Endothelial cell of umbilical vein (primary cell): Measurements from ENCODE around the gene GIPC1. TPM values are rescaled to one million over a fixed set of nuclear protein-coding genes. Genes with fewer than 3 reads are reported as not detected.

ENCODE experiments used
- BruUV-seq: library from RNA; stranded (reverse); fragments of 400-500 nt; replicated peaks from 2 replicates; lab custom pipeline; 2021; lab: Mats Ljungman, UMichigan
- CTCF ChIA-PET: fragments of 300-600, 350-600 bp; sonication (Branson Sonifier 250); formaldehyde crosslinking; loops from one replicate; lab custom pipeline; 2021; ENCODE audit warnings: antibody characterized with exemption, inconsistent platforms; lab: Charles Lee
- POLR2A ChIA-PET: fragments of 300-600, 350-600 bp; sonication (Branson Sonifier 250); formaldehyde crosslinking; loops from one replicate; lab custom pipeline; 2021; ENCODE audit warnings: antibody characterized with exemption, inconsistent platforms; lab: Charles Lee
- DNase-seq: peaks from one replicate; pipeline ENCODE4 v3.0.0-alpha.2; 2011; ENCODE audit warnings: low read depth, low spot score
- FAIRE-seq: peaks from 2 replicates; lab custom pipeline; 2011; peaks lifted over from hg19 to GRCh38; lab: Jason Lieb, UNC
- H2AFZ ChIP-seq: 2 replicates; pipeline ENCODE4 v1.6.0; 2012; ENCODE audit warnings: low read depth, low read length, control low read depth, inconsistent platforms
- H3K27ac ChIP-seq: 2 replicates; pipeline ENCODE4 v1.5.1; 2011; ENCODE audit warnings: low read depth, mild to moderate bottlenecking, control low read depth, low read length, moderate library complexity; ENCODE audit not compliant: insufficient read depth
- H3K27me3 ChIP-seq, 2 experiments: 2 replicates each; pipeline versions ENCODE4 v1.6.0 to v1.6.1; 2011; ENCODE audit warnings: low read length in 2 of 2, mixed read lengths in 1 of 2; ENCODE audit not compliant: control insufficient read depth in 2 of 2, insufficient read depth in 2 of 2
- H3K36me3 ChIP-seq, 2 experiments: 2 replicates in 1 of 2; 3 replicates in 1 of 2; pipeline ENCODE4 v1.5.1; 2011; ENCODE audit warnings: low read length in 2 of 2, mild to moderate bottlenecking in 1 of 2, moderate library complexity in 1 of 2; ENCODE audit not compliant: control insufficient read depth in 2 of 2, insufficient read depth in 2 of 2; ENCODE audit errors: extremely low read depth in 1 of 2
- H3K4me1 ChIP-seq: 3 replicates; pipeline ENCODE4 v1.5.1; 2011; ENCODE audit warnings: mild to moderate bottlenecking, low read length; ENCODE audit not compliant: control insufficient read depth, insufficient read depth; ENCODE audit errors: extremely low read depth
- H3K4me2 ChIP-seq: 2 replicates; pipeline ENCODE4 v1.6.1; 2011; ENCODE audit warnings: low read length, control low read depth, mixed read lengths; ENCODE audit not compliant: insufficient read depth
- H3K4me3 ChIP-seq, 3 experiments: fragments of 200-600 bp in 1 of 3; sonication (generic), shearing (Covaris generic) in 1 of 3; replicated peaks in 1 of 3; 2 replicates each; pipeline ENCODE4 v1.5.1; 2011 to 2016; ENCODE audit warnings: control low read depth in 3 of 3, low read length in 3 of 3, mild to moderate bottlenecking in 2 of 3, inconsistent platforms in 1 of 3, low read depth in 1 of 3, moderate library complexity in 1 of 3; ENCODE audit not compliant: insufficient read depth in 1 of 3
- H3K79me2 ChIP-seq: 2 replicates; pipeline ENCODE4 v1.6.0; 2012; ENCODE audit warnings: low read length, inconsistent platforms; ENCODE audit not compliant: control insufficient read depth, insufficient read depth
- H3K9ac ChIP-seq: replicated peaks from 2 replicates; pipeline ENCODE3; 2011; ENCODE audit warnings: low read length, control low read depth; ENCODE audit not compliant: insufficient read depth; ENCODE audit errors: extremely low read depth
- H3K9me1 ChIP-seq: replicated peaks from 3 replicates; pipeline ENCODE4 v1.6.0; 2011; ENCODE audit warnings: mild to moderate bottlenecking, low read length; ENCODE audit not compliant: control insufficient read depth, insufficient read depth; ENCODE audit errors: extremely low read depth
- H3K9me3 ChIP-seq: replicated peaks from 2 replicates; pipeline ENCODE4 v1.5.1; 2012; ENCODE audit warnings: low read length, inconsistent platforms; ENCODE audit not compliant: control insufficient read depth, insufficient read depth
- H4K20me1 ChIP-seq: replicated peaks from 2 replicates; pipeline ENCODE3; 2011; ENCODE audit warnings: mild to moderate bottlenecking, low read length; ENCODE audit not compliant: control insufficient read depth, insufficient read depth; ENCODE audit errors: extremely low read depth
- CTCF ChIP-seq, 2 donors: IDR thresholded peaks; 1 replicate in 1 of 2; 2 replicates in 1 of 2; pipeline ENCODE4 v1.5.1; 2011; ENCODE audit warnings: low read length in 2 of 2, mild to moderate bottlenecking in 2 of 2, moderate library complexity in 2 of 2, control low read depth in 1 of 2, inconsistent platforms in 1 of 2, low read depth in 1 of 2; ENCODE audit not compliant: insufficient read depth in 1 of 2; ENCODE audit errors: extremely low read depth in 1 of 2
- EZH2 ChIP-seq: IDR thresholded peaks from 2 replicates; pipeline ENCODE4 v1.6.1; 2012; ENCODE audit warnings: borderline replicate concordance, low read depth, mild to moderate bottlenecking, moderate library complexity, low read length, inconsistent platforms; ENCODE audit not compliant: severe bottlenecking
- FOS ChIP-seq: IDR thresholded peaks from 2 replicates; pipeline ENCODE4 v1.6.1; 2011; ENCODE audit warnings: mild to moderate bottlenecking, low read length, moderate library complexity, borderline replicate concordance; ENCODE audit not compliant: insufficient read depth
- GATA2 ChIP-seq: IDR thresholded peaks from 2 replicates; pipeline ENCODE4 v1.7.0; 2011; ENCODE audit warnings: low read depth, mild to moderate bottlenecking, moderate library complexity, mixed read lengths, low read length; ENCODE audit not compliant: insufficient read length, insufficient read depth
- JUN ChIP-seq: IDR thresholded peaks from 2 replicates; pipeline ENCODE4 v1.6.1; 2011; ENCODE audit warnings: borderline replicate concordance, low read depth; ENCODE audit not compliant: insufficient read length, insufficient read depth
- MAX ChIP-seq: IDR thresholded peaks from 2 replicates; pipeline ENCODE4 v1.6.1; 2011; ENCODE audit not compliant: insufficient read depth, insufficient read length
- MYC ChIP-seq: IDR thresholded peaks from one replicate; pipeline ENCODE4 v1.6.1; 2011; ENCODE audit warnings: mild to moderate bottlenecking, low read depth, low read length
- POLR2A ChIP-seq: IDR thresholded peaks from 2 replicates; pipeline ENCODE4 v1.6.1; 2012; ENCODE audit warnings: low read depth, mild to moderate bottlenecking, control low read depth, low read length
- POLR2AphosphoS5 ChIP-seq: IDR thresholded peaks from 2 replicates; pipeline ENCODE4 v1.6.1; 2012; ENCODE audit warnings: low read depth, mild to moderate bottlenecking, control low read depth, low read length, moderate library complexity; ENCODE audit not compliant: insufficient read depth
- dilution Hi-C: fragments of 300-500 bp; cut with MboI; formaldehyde crosslinking; loops from one replicate; pipeline ENCODE4 v1.15.0; 2019; ENCODE audit warnings: low sequenced_read_pairs; ENCODE audit not compliant: extremely low pct_ligation_motif_present
- intact Hi-C: fragments of 100-400 bp; cut with micrococcal nuclease; formaldehyde crosslinking; loops from one replicate; pipeline ENCODE4 v1.10.0; 2022
- polyA plus RNA-seq, 4 experiments: library from polyadenylated mRNA; depleted of rRNA in 3 of 4; stranded (reverse) in 3 of 4; unstranded in 1 of 4; fragments of >200 nt; gene quantifications; 2 replicates each; pipeline versions ENCODE4 v1.2.1 to v1.2.3, GENCODE V29; 2011 to 2012; ENCODE audit warnings: missing spikeins in 1 of 4
- total RNA-seq: library from RNA; stranded (reverse); gene quantifications from 2 replicates; pipeline ENCODE4 v1.2.3, GENCODE V29; 2021

Gene GIPC1
- total and polyA plus RNA-seq, 2 donors (not counting 3 experiments of a cell fraction or from before 2014, with no cell fraction given): 108 to 141 TPM

GRCh38 chr19:14526423-14526822, 30.5 kb upstream of the GIPC1 start:
- POLR2A ChIA-PET: interaction anchor here (0.7 to 1.2 kb wide), 2 partner anchors 9 to 53 kb away, joined by 3 to 5 read pairs; no protein-coding TSS in a partner anchor

More at GRCh38 chr19:14526423-14526822, 30.5 kb upstream of the GIPC1 start:
- Histone ChIP-seq H3K79me2 (peaks cover 14% of the 10 kb centered on the region), H3K9me1 (no peaks in the 10 kb centered on the region), H3K9me3 (no peaks in the 10 kb centered on the region), H3K4me1 (peaks cover 27% of the 10 kb centered on the region), H3K36me3 (no peaks in the 10 kb centered on the region), H4K20me1 (no peaks in the 10 kb centered on the region), H3K4me3 (no peak overlapping the region), H3K27me3 (no peaks in the 10 kb centered on the region), H3K9ac (no peak overlapping the region), H3K27ac (no peak overlapping the region), H2AFZ (no peak overlapping the region), H3K4me2 (no peak overlapping the region)
- BruUV-seq: no TSS peak
- no peak for FAIRE-seq
- TF ChIP-seq JUN: no peak
- TF ChIP-seq FOS: no peak
- TF ChIP-seq MYC: no peak
- no peak for TF ChIP-seq MAX
- TF ChIP-seq CTCF (IDR thresholded peaks at IDR 0.05; ENCODE audit: extremely low read depth in 1 of 2, insufficient read depth in 1 of 2, low read depth in 1 of 2, low read length in 2 of 2): no peak
- TF ChIP-seq POLR2A: no peak
- no peak for TF ChIP-seq EZH2
- no peak for TF ChIP-seq POLR2AphosphoS5
- no peak for TF ChIP-seq GATA2
- dilution Hi-C loops: no loop called here
- CTCF ChIA-PET: interaction anchor here (1.3 kb wide), 1 partner anchor 29 kb away, joined by 5 read pairs; no protein-coding TSS in a partner anchor
- intact Hi-C loops: loop anchor here (5.0 kb wide), 1 partner anchor 581 kb away; the partner anchor contains the start of gene SYDE1
- DNase-seq: no peak
